Measurements from ENCODE around the gene DDX41.

Gene DDX41

GRCh38 chr5:177472460-177473442 is 44.0 kb downstream of the DDX41 start:
- Histone ChIP-seq H2BK120ac (ENCODE audit: low read depth, low read length) (peak overlapping the region; percentile 23), H2BK5ac (ENCODE audit: low read length) (peak overlapping the region; percentile 66), H3K4me1 (ENCODE audit: control insufficient read depth, low read depth, low read length) (peaks cover 26% of the 10 kb centered on the region), H3K23ac (ENCODE audit: low read length) (peak overlapping the region; percentile 59), H2AK5ac (ENCODE audit: low read length) (no peak overlapping the region), H3K4ac (ENCODE audit: low read depth, low read length) (peak overlapping the region; percentile 98), H2BK15ac (replicated peaks; ENCODE audit: low read depth) (no peak overlapping the region), H3K27me3 (ENCODE audit: insufficient read depth, low read length, poor library complexity) (no peaks in the 10 kb centered on the region), H3K4me3 (ENCODE audit: low read length) (peak overlapping the region; percentile 87), H4K5ac (ENCODE audit: low read length) (no peak overlapping the region), H3K9ac (ENCODE audit: low read length) (peak overlapping the region; percentile 94), H3K36me3 (ENCODE audit: control insufficient read depth, insufficient read depth, low read length) (no peaks in the 10 kb centered on the region), H3K18ac (ENCODE audit: low read length) (peak overlapping the region; percentile 94), H3K27ac (ENCODE audit: low read depth, low read length) (peak overlapping the region; percentile 89), H3K79me2 (ENCODE audit: control insufficient read depth, insufficient read depth, low read length) (peaks cover 45% of the 10 kb centered on the region), H3K4me2 (ENCODE audit: low read length) (peak overlapping the region; percentile 72), H4K8ac (ENCODE audit: low read depth, low read length) (peak overlapping the region; percentile 17), H3K56ac (ENCODE audit: low read length) (peak overlapping the region; percentile 97), H3K79me1 (ENCODE audit: low read length) (peaks cover 24% of the 10 kb centered on the region)
- no CpG with 5 or more reads among the region's 93 CpGs for WGBS (ENCODE audit: extremely low coverage, insufficient coverage, low lambda C conversion rate)
- peak; percentile 56 for DNase-seq

DNA sequence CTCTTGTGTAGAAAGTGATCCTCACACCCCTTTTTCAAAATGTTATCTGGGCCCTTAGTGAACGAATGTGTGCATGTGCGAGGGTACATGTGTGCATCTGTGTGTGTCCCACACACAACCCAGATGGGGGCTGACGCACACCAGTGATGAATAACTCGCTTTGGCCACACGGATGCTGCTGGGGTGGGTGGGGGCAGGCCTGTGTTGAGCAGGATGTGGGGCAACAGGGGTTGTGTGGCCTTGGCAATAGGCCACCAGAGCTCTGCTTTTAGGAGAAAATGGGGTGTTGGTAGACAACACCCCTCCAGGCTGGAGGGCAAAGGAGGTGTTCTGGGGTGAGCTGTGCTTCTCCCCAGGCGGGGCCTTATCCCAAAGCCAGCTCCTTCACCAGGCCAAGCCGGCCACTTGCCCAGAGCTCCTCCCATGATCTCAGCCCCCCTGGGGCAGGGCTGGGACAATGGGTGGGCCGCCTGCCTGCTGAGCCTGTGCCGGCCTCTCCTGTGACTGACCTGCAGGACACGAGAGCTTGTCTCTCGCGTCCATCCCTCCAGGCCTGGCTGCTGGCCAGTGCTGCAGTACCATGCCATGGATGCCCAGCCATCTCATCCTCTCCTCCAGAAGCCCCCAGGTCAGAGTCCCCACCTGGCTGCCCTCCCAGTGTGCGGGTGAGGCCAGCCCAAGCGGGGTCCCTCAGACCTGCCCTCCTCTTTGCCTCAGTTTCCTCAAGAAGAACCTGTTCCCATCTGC is 45.0 kb downstream of the DDX41 start:
- H3K9ac ChIP-seq (ENCODE audit: low read length), result peak overlapping the region; percentile 94
- peaks cover 26% of the 10 kb centered on the region for H3K4me1 ChIP-seq (ENCODE audit: control insufficient read depth, low read depth, low read length)
- no peak overlapping the region for H4K8ac ChIP-seq (ENCODE audit: low read depth, low read length)
- H3K79me2 ChIP-seq (ENCODE audit: control insufficient read depth, insufficient read depth, low read length), result peaks cover 45% of the 10 kb centered on the region
- H4K5ac ChIP-seq (ENCODE audit: low read length), result no peak overlapping the region
- peak overlapping the region; percentile 78 for H3K4me3 ChIP-seq (ENCODE audit: low read length)
- H2BK15ac ChIP-seq (replicated peaks; ENCODE audit: low read depth), result no peak overlapping the region
- peaks cover 9% of the 10 kb centered on the region for H3K36me3 ChIP-seq (ENCODE audit: control insufficient read depth, insufficient read depth, low read length)
- H2BK5ac ChIP-seq (ENCODE audit: low read length), result no peak overlapping the region
- H3K56ac ChIP-seq (ENCODE audit: low read length), result peak overlapping the region; percentile 97
- H3K4ac ChIP-seq (ENCODE audit: low read depth, low read length), result no peak overlapping the region
- H3K23ac ChIP-seq (ENCODE audit: low read length), result peak overlapping the region; percentile 59
- H3K18ac ChIP-seq (ENCODE audit: low read length), result peak overlapping the region; percentile 94
- no CpG with 5 or more reads among the region's 14 CpGs for WGBS (ENCODE audit: extremely low coverage, insufficient coverage, low lambda C conversion rate)
- DNase-seq, result no peak
- no peak overlapping the region for H2BK120ac ChIP-seq (ENCODE audit: low read depth, low read length)
- H3K4me2 ChIP-seq (ENCODE audit: low read length), result peak overlapping the region; percentile 72
- H3K27ac ChIP-seq (ENCODE audit: low read depth, low read length), result no peak overlapping the region
- peaks cover 26% of the 10 kb centered on the region for H3K79me1 ChIP-seq (ENCODE audit: low read length)
- no peak overlapping the region for H2AK5ac ChIP-seq (ENCODE audit: low read length)
- H3K27me3 ChIP-seq (ENCODE audit: insufficient read depth, low read length, poor library complexity), result no peaks in the 10 kb centered on the region

DNA sequence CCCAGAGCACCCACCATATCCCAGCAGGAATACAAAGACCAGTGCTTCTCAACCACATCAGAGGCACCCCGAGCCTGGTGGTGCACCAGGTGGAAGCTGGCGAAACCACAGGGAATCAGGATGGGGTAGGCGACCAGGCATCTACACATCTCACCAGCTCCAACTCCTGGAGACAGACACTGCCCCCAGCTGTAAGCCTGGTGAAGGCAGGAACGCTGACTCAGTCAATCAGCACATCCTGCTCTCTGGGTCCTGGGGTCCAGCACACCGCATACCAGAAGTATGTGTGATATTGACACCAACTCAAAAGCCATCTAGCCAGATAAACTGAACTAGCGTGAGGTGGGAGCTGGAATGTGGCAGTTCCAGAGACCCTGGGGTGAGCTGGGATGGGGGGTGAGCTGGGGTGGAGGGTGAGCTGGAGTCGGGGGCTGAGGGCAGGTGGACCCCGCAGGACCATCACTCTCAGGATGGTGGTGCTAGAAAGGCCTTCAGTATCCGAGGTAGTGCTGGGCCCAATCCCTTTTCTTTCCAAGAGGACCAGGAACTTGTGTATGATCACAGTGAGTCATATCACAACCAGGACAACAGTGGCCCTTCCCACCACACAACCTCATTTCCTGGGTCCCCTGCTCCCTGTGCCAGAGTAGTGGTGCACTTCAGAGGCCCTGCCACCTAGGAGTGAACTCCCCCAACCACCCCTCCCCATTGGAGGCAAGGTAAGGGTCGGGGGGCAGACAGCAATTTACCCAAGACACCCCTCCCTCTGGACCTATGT is 45.8 kb downstream of the DDX41 start:
- Histone ChIP-seq H3K56ac (ENCODE audit: low read length) (peak overlapping the region; percentile 27), H2BK5ac (ENCODE audit: low read length) (no peak overlapping the region), H3K79me1 (ENCODE audit: low read length) (peaks cover 31% of the 10 kb centered on the region), H3K9ac (ENCODE audit: low read length) (peak overlapping the region; percentile 37), H3K4ac (ENCODE audit: low read depth, low read length) (no peak overlapping the region), H3K4me2 (ENCODE audit: low read length) (no peak overlapping the region), H3K4me3 (ENCODE audit: low read length) (no peak overlapping the region), H3K23ac (ENCODE audit: low read length) (no peak overlapping the region), H2AK5ac (ENCODE audit: low read length) (no peak overlapping the region), H3K27me3 (ENCODE audit: insufficient read depth, low read length, poor library complexity) (no peaks in the 10 kb centered on the region), H4K5ac (ENCODE audit: low read length) (no peak overlapping the region), H4K8ac (ENCODE audit: low read depth, low read length) (no peak overlapping the region), H3K4me1 (ENCODE audit: control insufficient read depth, low read depth, low read length) (peaks cover 26% of the 10 kb centered on the region), H3K36me3 (ENCODE audit: control insufficient read depth, insufficient read depth, low read length) (peaks cover 17% of the 10 kb centered on the region), H3K79me2 (ENCODE audit: control insufficient read depth, insufficient read depth, low read length) (peaks cover 45% of the 10 kb centered on the region), H2BK120ac (ENCODE audit: low read depth, low read length) (no peak overlapping the region), H3K27ac (ENCODE audit: low read depth, low read length) (no peak overlapping the region), H3K18ac (ENCODE audit: low read length) (no peak overlapping the region), H2BK15ac (replicated peaks; ENCODE audit: low read depth) (no peak overlapping the region)
- DNase-seq, result peak; percentile 76
- WGBS (ENCODE audit: extremely low coverage, insufficient coverage, low lambda C conversion rate), result no CpG with 5 or more reads among the region's 10 CpGs

DNA sequence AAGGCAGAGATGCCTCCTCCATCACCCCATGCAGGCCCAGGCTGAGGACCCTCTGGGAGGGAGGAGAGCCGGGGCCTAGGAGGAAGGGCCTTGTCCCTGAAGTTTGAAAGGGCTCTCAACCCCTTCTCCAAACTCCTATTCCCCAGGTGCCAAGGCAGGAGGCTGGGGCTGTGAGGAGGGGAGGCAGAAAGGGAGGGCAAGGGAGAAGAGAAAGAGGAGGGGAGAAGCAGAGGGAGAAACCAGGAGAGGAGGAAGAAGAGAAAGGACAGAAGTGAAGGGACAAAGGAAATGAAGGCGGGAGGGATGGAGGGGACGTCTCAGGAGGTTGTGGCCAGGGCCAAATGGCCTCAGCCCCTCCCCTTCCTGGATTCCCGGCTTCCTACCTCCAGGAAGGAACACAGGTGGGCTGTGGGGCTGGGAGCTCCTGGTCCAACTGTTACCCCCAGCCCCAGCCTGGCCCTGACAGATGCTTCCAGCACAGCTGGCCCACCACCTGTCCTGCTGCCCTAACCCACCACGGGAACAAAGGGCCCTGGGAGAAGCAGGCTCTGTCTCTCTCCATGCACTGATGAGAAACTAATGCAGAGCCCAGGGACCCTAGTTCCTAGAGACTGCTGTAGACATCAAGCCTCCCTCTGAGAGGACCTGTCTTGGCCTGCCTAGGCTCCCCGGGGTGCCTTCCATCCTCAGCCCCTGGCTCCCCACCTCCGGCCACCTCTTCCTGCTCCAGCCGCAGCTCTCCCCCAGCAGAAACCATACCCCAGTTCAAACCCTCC is 46.8 kb downstream of the DDX41 start:
- peaks cover 45% of the 10 kb centered on the region for H3K79me2 ChIP-seq (ENCODE audit: control insufficient read depth, insufficient read depth, low read length)
- no CpG with 5 or more reads among the region's 8 CpGs for WGBS (ENCODE audit: extremely low coverage, insufficient coverage, low lambda C conversion rate)
- peak overlapping the region; percentile 53 for H3K56ac ChIP-seq (ENCODE audit: low read length)
- no peak overlapping the region for H3K4me3 ChIP-seq (ENCODE audit: low read length)
- DNase-seq, result no peak
- no peak overlapping the region for H3K23ac ChIP-seq (ENCODE audit: low read length)
- no peak overlapping the region for H4K8ac ChIP-seq (ENCODE audit: low read depth, low read length)
- H3K4me1 ChIP-seq (ENCODE audit: control insufficient read depth, low read depth, low read length), result peaks cover 25% of the 10 kb centered on the region
- no peak overlapping the region for H3K4me2 ChIP-seq (ENCODE audit: low read length)
- H2BK5ac ChIP-seq (ENCODE audit: low read length), result peak overlapping the region; percentile 17
- no peak overlapping the region for H2BK15ac ChIP-seq (replicated peaks; ENCODE audit: low read depth)
- H3K4ac ChIP-seq (ENCODE audit: low read depth, low read length), result no peak overlapping the region
- H3K9ac ChIP-seq (ENCODE audit: low read length), result peak overlapping the region; percentile 39
- H3K18ac ChIP-seq (ENCODE audit: low read length), result no peak overlapping the region
- H2AK5ac ChIP-seq (ENCODE audit: low read length), result no peak overlapping the region
- peaks cover 34% of the 10 kb centered on the region for H3K79me1 ChIP-seq (ENCODE audit: low read length)
- H3K27me3 ChIP-seq (ENCODE audit: insufficient read depth, low read length, poor library complexity), result no peaks in the 10 kb centered on the region
- H3K36me3 ChIP-seq (ENCODE audit: control insufficient read depth, insufficient read depth, low read length), result peaks cover 22% of the 10 kb centered on the region
- H4K5ac ChIP-seq (ENCODE audit: low read length), result no peak overlapping the region
- H2BK120ac ChIP-seq (ENCODE audit: low read depth, low read length), result no peak overlapping the region
- peak overlapping the region; percentile 18 for H3K27ac ChIP-seq (ENCODE audit: low read depth, low read length)

All from mesendoderm (in vitro differentiated cells).